Tibial artery (tissue), 4 donors: ENCODE data around the gene CPHXL.

Experiments
- DNase-seq, 2 donors: peaks; one replicate each; pipeline ENCODE4 v3.0.0-alpha.2; 2019
- H3K27ac ChIP-seq, 2 donors: fragments of 200-600 bp; sonication (generic) in 1 of 2; 1 replicate in 1 of 2; 2 replicates in 1 of 2; pipeline ENCODE4 v1.5.1; 2018 to 2019; ENCODE audit warnings: mild to moderate bottlenecking in 1 of 2
- H3K27me3 ChIP-seq, 2 donors: fragments of 200-600 bp; sonication (generic) in 1 of 2; one replicate each; pipeline versions ENCODE4 v1.5.1 to v1.6.0; 2016 to 2019
- H3K36me3 ChIP-seq, 3 donors: fragments of 200-600 bp; sonication (generic) in 2 of 3; one replicate each; pipeline ENCODE4 v1.5.1; 2016 to 2019; ENCODE audit warnings: mild to moderate bottlenecking in 2 of 3
- H3K4me1 ChIP-seq, 4 donors: fragments of 200-600 bp; sonication (generic) in 2 of 4; 1 replicate in 3 of 4; 2 replicates in 1 of 4; pipeline ENCODE4 v1.5.1; 2016 to 2019
- H3K4me3 ChIP-seq, 2 donors: fragments of 200-600 bp; sonication (generic) in 1 of 2; 1 replicate in 1 of 2; 2 replicates in 1 of 2; pipeline ENCODE4 v1.5.1; 2018 to 2019; ENCODE audit warnings: mild to moderate bottlenecking in 2 of 2
- H3K9me3 ChIP-seq, 3 donors: fragments of 200-600 bp; sonication (generic) in 1 of 3; one replicate each; pipeline ENCODE4 v1.5.1; 2016 to 2019
- CTCF ChIP-seq, 2 experiments: fragments of 200-600 bp in 1 of 2; fragments of 450-650 bp in 1 of 2; IDR thresholded peaks; one replicate each; pipeline ENCODE4 v1.5.1; 2017 to 2019; ENCODE audit warnings: antibody characterized with exemption in 2 of 2, mild to moderate bottlenecking in 1 of 2, moderate library complexity in 1 of 2
- intact Hi-C: fragments of 100-400 bp; cut with DNase I; formaldehyde crosslinking; loops from one replicate; pipeline ENCODE4 v1.15.0; 2023; ENCODE audit warnings: low total_unique reads

Gene CPHXL

GRCh38 chr16:75750528-75750927 is 24.2 kb upstream of the CPHXL start:
- no peak for DNase-seq
- Histone ChIP-seq H3K4me1 (no peaks in the 10 kb centered on the region), H3K4me3 (no peak overlapping the region), H3K36me3 (no peaks in the 10 kb centered on the region), H3K9me3 (no peaks in the 10 kb centered on the region), H3K27me3 (no peaks in the 10 kb centered on the region), H3K27ac (no peak overlapping the region)
- no peak for TF ChIP-seq CTCF (IDR thresholded peaks at IDR 0.05)
- intact Hi-C loops: loop anchor here (10.0 kb wide), 1 partner anchor 556 kb away; no protein-coding TSS in a partner anchor

GRCh38 chr16:75746359-75746758 is 20.1 kb upstream of the CPHXL start:
- H3K9me3 ChIP-seq: no peaks in the 10 kb centered on the region
- no peak for TF ChIP-seq CTCF (IDR thresholded peaks at IDR 0.05)
- H3K27me3 ChIP-seq: no peaks in the 10 kb centered on the region
- no peak overlapping the region for H3K27ac ChIP-seq
- intact Hi-C loops: no loop called here
- H3K4me1 ChIP-seq: no peaks in the 10 kb centered on the region
- no peak overlapping the region for H3K4me3 ChIP-seq
- no peak for DNase-seq
- H3K36me3 ChIP-seq: no peaks in the 10 kb centered on the region

GRCh38 chr16:75745823-75746222 is 19.5 kb upstream of the CPHXL start:
- no peak for TF ChIP-seq CTCF (IDR thresholded peaks at IDR 0.05)
- DNase-seq: no peak
- Histone ChIP-seq H3K27ac (no peak overlapping the region), H3K4me3 (no peak overlapping the region), H3K9me3 (no peaks in the 10 kb centered on the region), H3K27me3 (no peaks in the 10 kb centered on the region), H3K4me1 (no peaks in the 10 kb centered on the region), H3K36me3 (no peaks in the 10 kb centered on the region)
- intact Hi-C loops: no loop called here

GRCh38 chr16:75745242-75745641 is 19.0 kb upstream of the CPHXL start:
- Histone ChIP-seq H3K27me3 (no peaks in the 10 kb centered on the region), H3K4me3 (no peak overlapping the region), H3K9me3 (no peaks in the 10 kb centered on the region), H3K4me1 (no peaks in the 10 kb centered on the region), H3K27ac (no peak overlapping the region), H3K36me3 (no peaks in the 10 kb centered on the region)
- DNase-seq: no peak
- no peak for TF ChIP-seq CTCF (IDR thresholded peaks at IDR 0.05)
- intact Hi-C loops: no loop called here

- Histone ChIP-seq H3K9me3 (no peaks in the 10 kb centered on the region), H3K27me3 (no peaks in the 10 kb centered on the region), H3K36me3 (no peaks in the 10 kb centered on the region), H3K4me1 (no peaks in the 10 kb centered on the region), H3K4me3 (no peak overlapping the region), H3K27ac (no peak overlapping the region)
- no peak for TF ChIP-seq CTCF (IDR thresholded peaks at IDR 0.05)
- no peak for DNase-seq
- intact Hi-C loops: no loop called here
These were observed 16.2 kb upstream of the CPHXL start for GRCh38 chr16:75742424-75743047.
